GM19238 (cell line): ENCODE results near the gene PNKP.

Experiments used
- DNase-seq: peaks from one replicate; pipeline ENCODE4 v3.0.0; 2011; ENCODE audit warnings: low spot score; ENCODE audit not compliant: insufficient read length

The PNKP gene

DNA sequence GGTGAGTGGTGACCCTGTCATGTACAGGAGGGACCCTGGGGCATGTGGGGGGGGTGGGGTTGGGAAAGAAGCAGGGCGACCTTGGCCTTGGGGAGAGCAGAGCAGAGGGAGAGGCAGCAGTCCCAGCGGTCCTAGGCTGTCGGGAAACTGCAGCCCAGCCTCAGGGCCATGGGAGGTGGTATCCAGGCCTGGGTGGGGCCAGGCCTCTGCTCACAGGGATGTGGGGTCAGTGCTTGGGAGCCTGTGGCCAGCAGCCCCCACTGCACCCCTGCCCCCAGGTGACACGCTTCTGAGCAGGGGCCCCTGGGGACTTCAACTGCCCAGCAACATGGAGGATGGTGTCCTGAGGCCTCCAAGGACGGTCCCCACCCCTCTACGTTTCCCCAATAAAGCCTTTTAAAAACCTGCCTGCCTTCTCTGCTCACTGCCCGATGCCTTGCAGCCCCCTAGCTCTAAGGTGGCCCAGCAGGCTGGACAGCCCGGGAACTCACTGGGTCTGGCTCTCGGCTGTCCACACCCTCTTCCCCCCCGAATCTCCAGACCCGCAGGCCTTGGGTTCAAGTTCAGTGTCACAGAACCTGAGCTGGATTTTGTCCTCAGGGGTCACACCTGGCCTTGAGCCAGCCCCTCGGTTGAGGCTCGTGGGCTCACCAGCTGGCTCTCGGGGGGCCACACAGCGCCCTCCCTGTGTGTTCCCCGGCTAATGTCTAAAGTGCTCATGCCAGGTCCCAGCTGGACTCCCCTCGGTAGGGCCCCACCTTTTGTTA lies 6.9 kb downstream of the PNKP start:
- no peak for DNase-seq

DNA sequence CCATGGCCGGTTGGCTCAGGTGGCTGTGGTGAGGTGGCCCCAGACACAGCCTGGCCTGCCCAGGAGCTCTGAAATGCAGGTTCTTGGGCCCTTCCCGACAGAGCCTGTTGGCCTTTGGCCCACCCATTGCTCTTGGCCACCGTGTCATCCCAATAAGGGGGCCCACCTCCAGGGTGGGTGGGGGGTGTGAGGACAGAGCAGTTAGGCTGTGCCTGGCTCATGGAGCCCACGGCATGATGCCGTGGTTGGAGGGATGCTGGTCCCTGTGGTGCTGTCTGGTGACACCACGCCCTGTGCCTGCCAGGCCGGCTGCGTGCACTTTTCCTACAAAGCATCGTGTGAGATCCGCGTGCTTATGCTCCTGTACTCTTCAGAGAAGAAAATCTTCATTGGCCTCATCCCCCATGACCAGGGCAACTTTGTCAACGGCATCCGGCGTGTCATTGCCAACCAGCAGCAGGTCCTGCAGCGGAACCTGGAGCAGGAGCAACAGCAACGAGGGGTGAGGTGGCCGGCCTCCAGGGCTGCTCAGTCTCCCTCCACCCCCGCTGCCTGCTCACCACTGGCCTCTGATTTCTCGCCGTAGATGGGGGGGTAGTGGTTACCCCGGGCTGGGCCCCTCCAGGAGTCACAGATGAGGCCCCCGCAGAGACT lies 7.6 kb downstream of the PNKP start:
- DNase-seq = no peak

DNA sequence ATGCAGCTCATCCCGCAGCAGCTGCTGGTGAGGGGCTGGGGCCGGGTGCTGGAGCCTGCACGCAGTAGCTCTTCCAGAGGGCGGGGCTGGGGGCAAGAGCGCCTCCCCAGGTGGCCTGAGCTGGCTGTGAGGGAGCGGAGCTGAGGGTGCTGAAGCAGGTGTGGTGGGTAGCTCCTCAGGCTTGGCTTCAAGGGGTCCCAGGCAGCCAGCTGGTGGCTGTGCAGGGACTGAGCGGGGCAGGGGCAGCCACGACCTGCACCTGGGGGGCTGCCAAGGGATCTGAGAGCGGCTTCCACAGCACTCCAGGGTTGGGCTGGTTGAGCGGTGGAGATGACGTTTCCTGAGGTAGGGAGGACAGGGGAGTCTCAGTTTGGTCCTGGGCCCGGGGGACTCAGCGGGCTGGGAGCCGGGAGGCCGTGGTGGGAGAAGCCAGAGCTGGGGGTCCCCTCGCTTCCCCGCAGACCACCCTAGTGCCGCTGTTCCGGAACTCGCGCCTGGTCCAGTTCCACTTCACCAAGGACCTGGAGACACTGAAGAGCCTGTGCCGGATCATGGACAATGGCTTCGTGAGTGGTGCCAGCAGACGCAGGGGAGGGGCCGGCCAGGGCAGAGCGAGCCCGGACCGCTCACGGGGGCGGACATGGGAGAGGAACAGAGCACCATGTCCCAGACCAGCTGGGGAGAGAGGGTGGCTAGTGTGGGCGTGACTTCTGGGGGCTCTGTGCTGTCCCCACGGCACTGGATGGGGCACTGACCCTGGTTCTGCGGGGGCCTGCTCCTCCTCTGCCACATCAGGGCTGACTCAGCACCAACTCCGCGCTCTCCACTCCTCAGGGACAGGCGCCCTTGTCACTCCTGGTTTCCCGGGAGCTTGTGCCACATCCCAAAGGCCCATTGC lies 9.0 kb downstream of the PNKP start:
- DNase-seq = no peak

DNA sequence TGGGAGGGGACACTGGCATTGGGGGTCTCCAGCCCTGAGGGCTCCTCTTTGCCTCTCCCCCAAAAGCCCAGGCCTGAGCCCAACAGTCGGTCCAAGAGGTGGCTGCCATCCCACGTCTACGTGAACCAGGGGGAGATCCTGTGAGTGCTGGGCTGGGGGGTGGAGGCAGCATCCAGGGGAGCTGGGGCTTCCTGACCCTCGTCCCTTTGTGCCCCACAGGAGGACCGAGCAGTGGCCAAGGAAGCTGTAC lies 9.6 kb downstream of the PNKP start:
- DNase-seq = no peak

DNA sequence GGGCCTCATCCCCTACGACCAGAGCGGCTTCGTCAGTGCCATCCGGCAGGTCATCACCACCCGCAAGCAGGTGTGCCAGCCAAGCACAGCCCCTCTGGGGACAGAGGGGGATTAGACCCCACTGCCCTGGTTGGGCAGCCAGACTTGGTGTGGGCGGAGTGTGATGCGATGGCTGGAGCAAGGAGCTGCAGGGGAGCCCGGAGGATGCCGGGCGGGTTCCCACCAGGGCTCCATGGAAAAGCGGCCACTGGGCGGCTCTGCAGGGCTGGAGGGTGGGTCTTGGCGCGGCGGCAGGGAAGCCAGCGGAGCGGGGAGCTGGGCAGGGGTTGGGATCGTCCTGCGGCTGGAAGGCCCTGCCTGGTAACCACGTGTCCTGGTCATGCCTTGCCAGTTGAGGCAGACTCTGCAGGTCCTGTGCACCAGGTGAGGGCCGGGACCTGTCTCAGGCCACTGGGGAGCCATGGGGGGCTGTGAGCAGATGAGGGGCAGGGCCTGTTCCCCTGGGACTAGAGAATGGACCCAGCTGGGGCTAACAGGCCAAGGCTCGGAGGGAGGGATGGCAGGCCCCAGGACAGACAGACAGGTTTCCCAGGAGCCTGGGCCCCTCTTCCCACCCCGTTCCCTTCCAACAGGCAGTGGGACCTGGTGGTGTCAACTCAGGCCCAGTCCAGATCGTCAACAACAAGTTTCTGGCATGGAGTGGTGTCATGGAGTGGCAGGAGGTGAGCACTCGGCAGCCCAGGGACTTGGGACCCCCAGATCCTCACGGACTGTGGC lies 10.1 kb downstream of the PNKP start:
- DNase-seq = no peak

DNA sequence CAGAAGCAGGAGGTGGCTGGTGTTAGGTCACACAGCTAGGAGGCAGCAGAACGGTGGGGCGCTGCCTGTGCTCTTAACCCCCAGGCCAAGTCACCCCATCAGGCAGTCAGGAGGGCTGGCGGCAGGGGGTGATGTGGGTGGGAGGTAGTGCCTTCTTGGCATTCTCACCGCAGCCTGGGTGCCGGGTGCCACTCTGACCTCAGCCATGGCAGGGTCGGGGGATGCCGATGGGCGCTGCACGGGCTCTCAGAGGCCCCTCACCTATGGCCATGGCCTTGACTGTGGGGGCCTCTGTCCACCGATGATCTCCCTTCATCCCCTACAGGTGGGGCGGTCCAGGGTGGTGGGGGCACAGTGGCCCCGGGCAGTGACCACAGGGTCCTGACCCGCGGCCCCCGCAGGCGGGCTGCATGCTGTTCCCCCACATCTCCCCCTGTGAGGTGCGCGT lies 10.8 kb downstream of the PNKP start:
- no peak for DNase-seq

DNA sequence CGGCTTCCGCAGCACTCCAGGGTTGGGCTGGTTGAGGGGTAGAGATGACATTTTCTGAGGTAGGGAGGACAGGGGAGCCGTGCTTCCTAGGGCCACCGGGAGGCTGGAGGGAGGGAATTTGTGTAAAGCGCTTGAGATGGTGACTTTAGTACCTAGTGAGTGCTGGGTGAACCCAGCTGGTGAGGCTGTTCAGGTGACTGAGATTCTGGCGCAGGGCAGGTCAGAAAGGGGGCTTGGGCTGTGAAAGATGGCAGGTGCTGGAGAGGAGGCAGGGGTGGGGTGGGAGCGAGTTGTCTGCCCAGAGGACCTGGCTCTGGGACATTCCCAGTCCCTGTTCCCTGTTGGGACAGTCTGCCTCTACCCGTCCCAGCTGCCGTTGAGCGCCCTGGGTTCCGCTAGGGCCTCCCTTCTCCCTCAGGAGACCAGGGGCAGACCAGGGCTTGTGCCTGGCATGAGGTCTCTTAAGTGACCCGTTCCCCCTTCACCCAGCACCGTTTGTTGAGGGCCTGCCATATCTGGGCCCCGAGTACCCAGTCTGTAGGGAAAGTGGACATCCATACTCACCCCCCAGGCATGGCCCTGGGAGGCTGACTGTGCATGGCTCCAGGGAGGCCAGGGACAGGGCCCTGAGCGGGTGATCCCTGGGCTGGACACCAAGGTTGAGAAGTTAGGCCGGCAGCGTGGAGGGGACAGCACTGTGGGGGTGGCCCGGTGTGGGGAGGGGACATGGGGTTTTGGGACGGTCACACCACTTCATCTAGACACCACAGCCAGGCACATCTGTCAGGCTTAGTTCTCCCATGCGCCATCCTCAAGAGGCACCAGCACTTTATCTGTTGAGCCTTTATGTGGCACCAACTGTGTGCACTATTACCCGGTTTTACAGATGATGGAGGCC lies 11.5 kb downstream of the PNKP start:
- DNase-seq = no peak

DNA sequence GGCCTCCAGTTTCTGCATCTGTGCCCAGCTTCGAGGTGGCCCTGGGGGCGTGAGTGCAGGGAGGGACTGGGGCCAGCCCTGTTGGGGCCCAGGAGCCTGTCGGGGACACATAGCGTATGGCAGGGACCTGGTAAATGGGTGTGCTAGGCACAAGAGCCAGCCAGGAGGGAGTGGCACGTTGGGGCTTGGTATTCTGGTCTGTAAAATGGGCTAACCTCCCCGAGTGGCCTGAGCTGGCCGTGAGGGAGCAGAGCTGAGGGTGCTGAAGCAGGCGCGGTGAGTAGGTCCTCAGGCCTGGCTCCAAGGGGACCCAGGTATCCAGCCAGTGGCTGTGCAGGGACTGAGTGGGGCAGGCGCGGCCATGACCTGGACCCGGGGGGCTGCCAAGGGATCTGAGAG lies 12.1 kb downstream of the PNKP start:
- DNase-seq = no peak

DNA sequence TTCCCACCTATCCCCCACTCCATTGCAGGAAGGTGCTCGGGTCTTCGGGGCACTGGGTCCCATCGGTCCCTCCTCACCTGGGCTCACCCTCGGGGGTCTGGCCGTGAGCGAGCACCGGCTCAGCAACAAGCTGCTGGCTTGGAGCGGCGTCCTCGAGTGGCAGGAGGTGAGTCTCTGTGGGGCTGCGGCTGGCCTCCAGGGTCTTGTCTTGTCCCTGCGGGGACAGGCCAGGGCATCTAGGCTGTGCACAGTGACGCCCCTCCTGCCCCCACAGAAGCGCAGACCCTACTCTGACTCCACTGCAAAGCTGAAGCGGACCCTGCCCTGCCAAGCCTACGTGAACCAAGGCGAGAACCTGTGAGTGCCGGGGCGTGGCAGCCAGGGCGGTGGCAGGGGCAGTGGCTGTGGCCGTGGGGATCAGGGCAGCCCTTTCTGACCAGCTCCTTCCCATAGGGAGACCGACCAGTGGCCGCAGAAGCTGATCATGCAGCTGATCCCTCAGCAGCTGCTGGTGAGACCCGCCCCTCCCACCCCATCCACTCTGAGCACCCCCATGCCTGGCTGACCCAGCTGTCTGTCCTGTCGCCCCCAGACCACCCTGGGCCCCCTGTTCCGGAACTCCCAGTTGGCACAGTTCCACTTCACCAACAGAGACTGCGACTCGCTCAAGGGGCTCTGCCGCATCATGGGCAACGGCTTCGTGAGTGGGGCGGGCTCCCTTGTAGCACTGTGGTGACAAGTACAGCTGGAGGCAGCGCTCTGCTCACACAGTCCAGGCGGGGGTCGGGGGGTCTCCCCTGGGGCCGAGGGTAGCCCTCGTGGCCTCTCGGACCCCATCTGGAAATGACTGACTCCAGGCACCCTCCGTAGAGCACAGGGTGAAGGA lies 12.8 kb downstream of the PNKP start:
- no peak for DNase-seq

DNA sequence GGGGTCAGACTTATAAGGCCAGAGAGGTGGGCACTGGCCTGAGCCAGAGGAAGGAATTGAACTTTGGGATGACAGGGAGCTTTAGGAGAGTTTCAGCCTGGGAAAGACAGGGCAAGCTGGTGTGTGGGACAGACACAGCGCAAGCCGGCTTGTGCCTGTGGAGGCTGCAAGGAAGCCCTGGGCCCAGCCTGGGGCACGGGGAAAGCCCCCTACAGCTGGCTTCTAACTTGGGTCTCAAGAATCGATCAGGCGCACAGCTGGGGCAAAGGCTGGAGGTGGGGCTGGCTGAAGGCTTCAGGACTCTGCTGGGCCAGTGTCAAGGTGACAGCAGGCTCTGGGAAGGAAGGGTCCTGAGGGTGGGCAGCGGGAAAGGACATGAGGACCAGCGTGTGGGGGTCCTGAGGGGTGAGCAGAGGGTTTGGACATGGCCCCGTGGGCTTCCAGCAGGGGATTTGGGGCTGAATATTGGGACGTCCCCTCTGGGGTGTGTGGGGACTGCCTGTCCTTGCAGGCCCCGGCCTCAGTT lies 13.5 kb downstream of the PNKP start:
- no peak for DNase-seq

DNA sequence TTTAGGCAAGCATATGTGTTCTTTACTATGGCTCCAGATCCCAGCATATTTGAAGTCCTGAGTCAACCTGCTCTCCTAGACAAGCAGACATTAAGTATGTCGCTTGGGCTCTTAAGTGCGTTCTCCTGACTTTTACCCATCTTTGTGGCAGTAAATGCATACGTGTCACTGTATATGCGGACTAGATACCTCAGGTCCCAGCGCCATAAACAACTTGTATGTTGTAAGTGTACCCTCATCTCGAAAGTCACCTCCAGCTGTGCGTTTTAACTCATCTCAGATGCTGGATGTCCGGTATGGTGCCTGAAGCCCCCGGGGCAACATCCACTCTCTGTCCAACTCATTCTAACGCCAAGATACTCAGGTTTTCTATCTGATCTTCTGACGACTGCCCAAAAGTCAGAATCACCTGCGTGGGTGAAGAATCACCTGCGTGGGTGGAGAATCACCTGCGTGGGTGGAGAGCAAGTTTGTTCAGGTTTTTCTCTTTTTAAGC lies 14.7 kb downstream of the PNKP start:
- no peak for DNase-seq

DNA sequence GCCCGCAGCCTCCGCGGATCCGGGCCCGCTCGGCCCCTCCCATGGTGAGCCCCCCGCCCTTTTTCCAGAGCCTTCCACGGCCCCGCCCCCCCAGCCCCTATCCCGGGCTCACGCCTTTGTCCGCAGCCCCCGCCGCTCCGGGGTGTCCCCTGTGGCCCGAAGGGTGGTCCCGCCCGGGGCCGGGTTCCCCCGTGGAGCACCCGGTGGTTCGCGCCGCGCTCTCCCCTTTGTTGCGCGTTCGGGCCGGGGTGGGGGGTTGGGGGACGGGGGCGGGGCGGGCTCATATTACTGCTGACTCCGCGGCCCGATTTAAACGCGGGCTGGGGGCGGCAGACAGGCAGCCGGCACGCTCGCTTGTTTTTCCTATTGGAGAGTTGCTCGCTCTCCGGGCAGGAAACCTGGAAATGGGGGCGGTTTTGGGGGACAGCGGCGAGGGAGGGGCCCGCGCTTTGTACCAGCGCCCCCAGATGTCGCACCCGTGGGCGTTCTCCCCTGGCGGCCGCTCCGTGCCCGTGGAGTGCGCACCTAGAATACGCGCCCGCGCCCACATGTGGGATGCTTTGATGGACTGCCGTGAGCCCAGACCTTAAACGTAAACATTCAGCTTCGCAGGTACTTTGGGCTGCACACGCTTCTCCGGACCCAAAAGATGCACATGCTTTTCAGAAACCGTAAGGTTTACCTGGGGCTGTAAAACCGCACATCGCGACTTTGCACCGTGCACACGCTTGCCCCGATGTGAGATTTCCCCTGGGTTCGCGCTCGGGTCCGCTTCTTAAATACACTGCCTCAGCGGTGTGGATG lies 15.7 kb downstream of the PNKP start:
- peak; percentile 57 for DNase-seq

DNA sequence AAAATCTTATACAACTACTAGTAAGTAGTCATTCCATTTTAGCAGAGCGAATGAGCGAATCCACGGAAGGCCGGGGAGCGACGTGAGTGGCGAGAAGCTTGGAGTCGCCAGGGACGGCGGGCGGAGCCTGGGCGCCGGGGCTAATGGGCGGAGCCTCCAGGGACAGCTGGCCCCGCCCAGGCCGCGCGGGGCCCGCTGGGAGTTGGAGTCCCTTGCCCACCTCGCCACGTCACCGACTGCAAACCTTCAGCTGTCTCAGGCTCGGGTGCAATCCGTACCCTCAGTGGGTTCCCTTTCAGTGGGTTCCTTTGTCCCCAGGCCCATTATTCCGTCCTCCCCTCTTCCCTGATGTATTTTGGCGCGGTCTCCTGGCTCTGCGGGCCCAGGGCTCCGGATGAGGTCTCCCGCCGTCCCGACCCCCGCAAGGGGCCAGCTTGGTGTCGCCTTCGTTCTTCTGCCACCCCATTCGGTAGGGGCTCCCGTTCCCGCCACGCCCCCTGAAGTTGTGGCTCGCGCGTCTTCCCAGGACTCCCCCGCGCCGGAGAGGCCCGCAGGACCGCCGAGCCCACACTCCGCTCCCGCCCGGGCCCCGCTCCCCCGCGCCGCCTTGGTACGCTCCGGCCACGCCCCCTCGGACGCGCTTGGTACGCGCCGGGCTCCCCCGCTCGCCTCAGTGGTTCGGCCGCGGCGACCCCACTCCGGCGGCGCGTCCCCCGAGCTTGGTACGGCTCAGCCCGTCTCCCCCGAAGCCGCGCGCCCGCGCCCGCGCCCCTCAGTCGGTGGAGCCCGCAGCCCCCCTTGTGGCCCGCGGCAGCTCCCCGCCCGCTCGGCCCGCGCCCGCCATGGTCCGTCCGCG lies 16.7 kb downstream of the PNKP start, which contains the start of gene PTOV1:
Gene PTOV1, plus strand, starts transcription at position 673 of the 856 bp plus-strand sequence.
- peak; percentile 98 for DNase-seq

DNA sequence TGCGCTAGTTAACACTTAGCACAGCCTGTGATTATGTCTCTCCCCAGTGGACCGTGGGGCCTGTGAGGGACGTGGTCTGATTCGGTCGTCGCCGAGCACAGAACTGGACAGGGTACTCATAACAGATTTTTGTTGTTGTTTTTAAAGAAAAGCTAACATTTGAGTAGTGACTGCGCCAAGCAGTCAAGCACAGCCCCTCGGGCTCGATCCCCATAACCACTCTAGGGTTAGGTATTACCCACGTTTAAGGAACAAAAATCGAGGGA lies 17.2 kb downstream of the PNKP start:
- DNase-seq = no peak

DNA sequence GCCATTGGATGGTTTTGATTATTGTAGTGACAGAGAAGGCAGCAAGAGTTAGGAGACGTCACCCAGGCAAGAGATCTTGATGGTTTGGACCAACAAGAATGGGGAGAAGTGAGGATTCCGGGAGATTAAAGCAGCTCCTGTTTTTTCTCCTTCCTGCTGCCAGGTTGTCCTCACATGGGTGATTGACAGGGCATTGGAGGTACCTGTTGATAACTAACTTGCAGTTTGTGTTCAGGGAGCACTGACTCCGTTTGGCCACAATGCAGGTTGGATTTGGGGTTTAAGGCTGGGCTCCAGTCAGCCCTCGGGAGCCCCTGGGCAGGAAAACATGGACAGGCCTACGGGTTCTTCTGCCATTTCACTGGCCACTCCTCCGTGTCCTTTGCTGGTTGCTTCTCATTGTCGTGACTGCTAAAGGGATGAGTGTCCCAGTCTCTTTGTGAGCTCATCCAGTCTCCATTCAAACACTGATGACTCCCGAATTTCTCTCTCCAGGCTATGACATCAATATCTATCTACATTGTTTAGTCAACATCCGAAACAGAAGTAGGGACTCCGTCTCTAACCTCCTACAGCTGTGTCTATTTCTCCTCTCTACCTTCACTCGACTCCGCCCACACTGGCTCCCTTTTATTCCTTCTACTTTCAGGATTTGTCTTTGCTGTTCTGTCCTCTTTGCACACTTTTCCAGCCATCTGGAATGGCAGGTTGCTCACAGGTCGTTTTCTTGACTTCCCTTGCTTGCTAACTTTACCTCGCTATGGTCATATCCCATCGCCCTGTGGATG lies 17.7 kb downstream of the PNKP start:
- DNase-seq = no peak

DNA sequence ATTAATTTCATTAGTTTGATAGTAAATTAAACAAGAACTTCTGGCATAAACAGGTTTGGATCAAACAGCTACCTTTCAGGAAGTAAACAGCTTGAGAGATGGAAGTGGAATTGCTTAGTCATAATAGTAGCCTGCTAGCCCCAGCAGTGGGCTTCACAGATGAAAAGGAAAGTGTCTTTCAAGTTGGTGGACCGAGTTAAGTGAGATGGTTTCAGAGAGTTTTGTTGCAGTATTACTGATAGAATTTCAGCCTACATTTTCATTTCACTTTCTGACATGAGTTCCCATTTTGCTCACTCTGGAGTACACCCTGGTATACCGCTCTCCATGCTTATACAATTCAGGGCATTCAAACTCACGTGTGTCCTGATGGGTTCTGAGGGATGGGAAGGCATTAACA lies 18.4 kb downstream of the PNKP start:
- DNase-seq = no peak
